Left kidney (tissue), 8 donors: Measurements from ENCODE around the gene C10orf88. TPM values are rescaled to one million over a fixed set of nuclear protein-coding genes. Genes with fewer than 3 reads are reported as not detected.

Experiments
- DNase-seq: peaks from one replicate; pipeline ENCODE4 v3.0.0-alpha.2; 2013
- long read RNA-seq, 8 donors: transcript quantifications; one replicate each; lab custom pipeline, GENCODE V29; 2026
- polyA plus RNA-seq: library from polyadenylated mRNA; unstranded; fragments of 120-200 nt; gene quantifications from one replicate; pipeline ENCODE4 v1.2.1, GENCODE V29; 2013; ENCODE audit not compliant: insufficient read length

C10orf88 gene
- polyA plus RNA-seq, result 24.5 TPM
- long read RNA-seq, donor 1, partial matches to known transcripts, result 0 of 4 reads
- long read RNA-seq, donor 1, other reads (novel, unspliced or antisense), result 0 of 4 reads
- long read RNA-seq, donor 2, partial matches to known transcripts, result 0 of 2 reads
- long read RNA-seq, donor 2, other reads (novel, unspliced or antisense), result 0 of 2 reads
- long read RNA-seq, donor 3, partial matches to known transcripts, result 0 of 2 reads
- long read RNA-seq, donor 3, other reads (novel, unspliced or antisense), result 0 of 2 reads
- long read RNA-seq, donor 4, result 0 reads
- long read RNA-seq, donor 5, transcript C10orf88-204 (6 exons, 2,482 nt), result major isoform, 5 of 5 reads
- long read RNA-seq, donor 5, partial matches to known transcripts, result 0 of 5 reads
- long read RNA-seq, donor 5, other reads (novel, unspliced or antisense), result 0 of 5 reads
- long read RNA-seq, donor 6, transcript C10orf88-204 (6 exons, 2,482 nt), result major isoform, 5 of 7 reads
- long read RNA-seq, donor 6, partial matches to known transcripts, result 0 of 7 reads
- long read RNA-seq, donor 6, other reads (novel, unspliced or antisense), result 0 of 7 reads
- long read RNA-seq, donor 7, transcript C10orf88-204 (6 exons, 2,482 nt), result major isoform, 5 of 10 reads
- long read RNA-seq, donor 7, partial matches to known transcripts, result 5 of 10 reads
- long read RNA-seq, donor 7, other reads (novel, unspliced or antisense), result 0 of 10 reads
- long read RNA-seq, donor 8, partial matches to known transcripts, result 0 of 3 reads
- long read RNA-seq, donor 8, other reads (novel, unspliced or antisense), result 0 of 3 reads

- peak; percentile 96 for DNase-seq
Measured at GRCh38 chr10:122953902-122954730, at the start of gene C10orf88. Gene C10orf88 (minus strand): TSS chr10:122954227. CDS start chr10:122954178, 49 bp downstream.

- DNase-seq, result no peak
Measured at GRCh38 chr10:123001370-123001769, 47.3 kb upstream of the C10orf88 start.

- DNase-seq, result no peak
Measured at GRCh38 chr10:123000155-123000554, 46.1 kb upstream of the C10orf88 start.

- no peak for DNase-seq
Measured at GRCh38 chr10:122999347-122999746, 45.3 kb upstream of the C10orf88 start.

GRCh38 chr10:122998934-122999333 lies 44.9 kb upstream of the C10orf88 start:
- no peak for DNase-seq

GRCh38 chr10:122998360-122998917 lies 44.4 kb upstream of the C10orf88 start:
- no peak for DNase-seq

- no peak for DNase-seq
Measured at GRCh38 chr10:122997864-122998263, 43.8 kb upstream of the C10orf88 start.

GRCh38 chr10:122995936-122996335 lies 41.9 kb upstream of the C10orf88 start:
- DNase-seq, result no peak

- DNase-seq, result no peak
Measured at GRCh38 chr10:122993797-122994336, 39.8 kb upstream of the C10orf88 start.

GRCh38 chr10:122992031-122992585 lies 38.1 kb upstream of the C10orf88 start:
- DNase-seq, result no peak

GRCh38 chr10:122990278-122990677 lies 36.3 kb upstream of the C10orf88 start:
- no peak for DNase-seq

GRCh38 chr10:122988501-122988900 lies 34.5 kb upstream of the C10orf88 start:
- no peak for DNase-seq

- DNase-seq, result no peak
Measured at GRCh38 chr10:122986335-122986734, 32.3 kb upstream of the C10orf88 start.

- no peak for DNase-seq
Measured at GRCh38 chr10:122984708-122985107, 30.7 kb upstream of the C10orf88 start.

- DNase-seq, result no peak
Measured at GRCh38 chr10:122983898-122984297, 29.9 kb upstream of the C10orf88 start.

- peak; percentile 19 for DNase-seq
Measured at GRCh38 chr10:122981066-122981464, 27.0 kb upstream of the C10orf88 start.

GRCh38 chr10:122980209-122981065 lies 26.4 kb upstream of the C10orf88 start, which contains the start of gene PSTK:
Gene PSTK (plus strand): TSS chr10:122980401. CDS start chr10:122980480, 79 bp downstream.
- DNase-seq, result peak; percentile 89

GRCh38 chr10:122974543-122975064 lies 20.6 kb upstream of the C10orf88 start:
- DNase-seq, result no peak

- no peak for DNase-seq
Measured at GRCh38 chr10:122974023-122974422, 20.0 kb upstream of the C10orf88 start.

- DNase-seq, result no peak
Measured at GRCh38 chr10:122968698-122969097, 14.7 kb upstream of the C10orf88 start.
